ENCODE measurements around the gene HOXB8.

GRCh38 chr17:48569240-48569582 is 45.9 kb downstream of the HOXB8 start:
- TF ChIP-seq CTCF (conservative IDR thresholded peaks at IDR 0.05; ENCODE audit: low read depth, low read length) (no peak), EZH2 (IDR thresholded peaks at IDR 0.05; ENCODE audit: low read length, unreplicated experiment) (no peak), EZH2phosphoT487 (IDR thresholded peaks at IDR 0.05; ENCODE audit: borderline replicate concordance, low read length) (no peak)

Measured in PC-3 (cell line).